Left lobe of liver (tissue), 2 donors: ENCODE results near the gene DHRS4L2. TPM values are rescaled to one million over a fixed set of nuclear protein-coding genes. Genes with fewer than 3 reads are reported as not detected.
"Not testable (repeated sequence)": the region's sequence is repeated elsewhere in the genome, so short reads cannot be mapped to it uniquely, and the experiment has no call there.

Experiments
- ATAC-seq: fragments of 200-7000 bp; cut with Tn5 transposase; one replicate; pipeline ENCODE4 v1.9.1; 2020; ENCODE audit warnings: mild to moderate bottlenecking, moderate library complexity
- DNase-seq: peaks from one replicate; pipeline ENCODE4 v3.0.0-alpha.2; 2020; ENCODE audit warnings: low spot score
- total RNA-seq: library from RNA; stranded (reverse); gene quantifications from one replicate; pipeline ENCODE4 v1.2.1, GENCODE V29; 2021
- donor health status: DM: no; HTN: no; CAD: no; lungs with moderate emphysema.
- donor health status: DM: no; HTN: yes; CAD: no.

Gene DHRS4L2
- total RNA-seq, 1 donor from 2014 or later, result 46.4 TPM

DNA sequence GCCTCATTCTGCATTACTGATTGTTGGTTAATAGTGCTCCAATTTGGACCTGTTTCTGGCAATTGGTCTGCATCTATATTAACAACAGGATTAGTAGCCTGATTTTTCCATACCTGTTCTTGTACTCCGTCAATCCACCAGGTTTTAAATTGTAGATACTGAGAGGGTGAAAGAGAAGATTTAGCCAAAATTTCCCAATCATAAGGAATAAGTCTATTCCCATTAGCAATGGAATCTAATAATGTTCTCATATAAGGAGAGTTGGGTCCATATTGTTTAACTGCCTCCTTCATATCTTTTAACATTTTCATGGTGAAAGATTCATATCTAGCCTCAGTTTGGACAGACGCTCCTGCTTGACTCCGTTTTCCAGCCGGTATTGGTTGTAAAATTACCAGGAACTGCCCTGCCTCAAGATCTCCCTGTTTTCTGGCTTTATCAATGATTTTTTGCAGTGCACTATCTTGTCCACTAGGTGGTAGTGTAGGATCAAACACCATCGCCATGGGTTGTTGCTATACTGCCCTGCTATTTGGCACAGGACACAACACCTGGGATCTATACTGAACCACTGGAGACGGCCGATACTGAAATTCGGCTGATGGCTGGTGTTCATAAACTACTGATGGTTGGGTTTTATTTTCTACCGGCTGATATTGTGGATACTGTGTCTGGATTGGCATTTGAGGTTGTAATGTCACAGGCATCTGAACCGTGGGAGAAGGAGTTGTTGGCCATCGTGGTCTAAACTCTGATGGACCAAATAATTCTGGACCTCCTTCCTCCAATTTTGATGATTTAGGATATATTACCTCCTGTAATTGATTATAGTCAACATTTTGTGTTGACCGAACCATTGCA is 25.2 kb downstream of the DHRS4L2 start:
- ATAC-seq, result peak; percentile 98
- no peak for DNase-seq

DNA sequence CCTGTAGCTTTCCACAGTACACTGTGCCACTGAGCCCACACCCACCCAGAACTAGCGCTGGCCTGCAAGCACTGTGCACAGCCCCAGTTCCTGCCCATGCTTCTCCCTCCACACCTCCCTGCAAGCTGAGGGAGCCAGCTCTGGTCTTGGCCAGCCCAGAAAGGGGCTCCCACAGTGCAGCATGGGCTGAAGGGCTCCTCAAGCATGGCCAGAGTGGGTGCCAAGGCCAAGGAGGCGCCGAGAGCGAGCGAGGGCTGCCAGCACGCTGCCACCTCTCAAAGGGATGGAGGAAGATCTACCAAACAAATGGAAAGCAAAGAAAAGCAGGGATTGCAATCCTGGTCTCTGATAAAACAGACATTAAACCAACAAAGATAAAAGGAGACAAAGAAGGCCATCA is 27.0 kb downstream of the DHRS4L2 start:
- ATAC-seq, DNase-seq: not testable (repeated sequence)

DNA sequence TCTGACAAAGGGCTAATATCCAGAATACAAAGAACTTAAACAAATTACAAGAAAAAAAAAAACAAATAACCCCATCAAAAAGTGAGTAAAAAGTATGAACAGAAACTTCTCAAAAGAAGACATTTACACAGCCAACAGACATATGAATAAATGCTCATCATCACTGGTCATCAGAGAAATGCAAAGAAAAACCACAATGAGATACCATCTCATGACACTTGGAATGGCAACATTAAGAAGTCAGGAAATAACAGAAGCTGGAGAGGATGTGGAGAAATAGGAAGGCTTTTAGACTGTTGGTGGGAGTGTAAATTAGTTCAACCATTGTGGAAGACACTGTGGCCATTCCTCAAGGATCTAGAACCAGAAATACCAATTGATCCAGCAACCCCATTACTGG is 30.2 kb downstream of the DHRS4L2 start:
- not testable (repeated sequence) for ATAC-seq, DNase-seq

DNA sequence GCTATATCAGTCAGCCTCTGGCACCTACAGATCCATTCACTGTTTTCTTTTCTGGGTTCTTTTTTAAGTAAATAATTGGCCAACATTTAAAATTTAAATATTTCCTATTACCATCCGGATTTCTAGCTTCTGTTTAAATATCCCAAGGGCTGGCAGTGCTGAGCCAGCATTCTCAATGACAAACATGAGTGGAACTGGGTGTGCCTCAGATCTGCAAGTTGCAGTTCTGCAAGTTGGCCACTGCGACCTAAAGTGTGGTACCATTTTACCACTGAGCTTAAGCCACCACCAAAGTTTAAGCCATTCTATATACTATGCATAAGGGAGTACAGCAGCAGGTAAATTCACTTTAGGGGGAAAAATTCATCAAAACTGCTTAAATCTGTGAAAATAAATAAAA is 31.2 kb downstream of the DHRS4L2 start:
- ATAC-seq, result peak; percentile 99
- not testable (repeated sequence) for DNase-seq

DNA sequence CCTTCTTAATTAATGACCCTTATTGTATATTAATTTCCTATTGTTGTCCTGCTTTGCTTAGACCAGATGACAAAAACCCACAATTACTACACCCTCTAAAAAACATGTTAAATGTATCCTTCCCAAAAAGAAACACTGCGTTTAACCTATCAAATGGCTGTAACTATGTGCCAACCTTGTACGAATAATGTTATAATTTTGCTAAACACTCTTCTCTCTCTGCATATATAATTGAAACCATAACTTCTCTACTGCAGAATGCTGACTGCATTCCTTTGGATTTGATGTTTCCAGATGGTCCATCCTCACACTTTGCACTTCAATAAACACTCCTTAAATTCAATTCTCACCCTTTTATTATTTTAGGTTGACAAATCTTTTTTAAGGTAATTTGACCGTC is 31.8 kb downstream of the DHRS4L2 start:
- not testable (repeated sequence) for ATAC-seq, DNase-seq

DNA sequence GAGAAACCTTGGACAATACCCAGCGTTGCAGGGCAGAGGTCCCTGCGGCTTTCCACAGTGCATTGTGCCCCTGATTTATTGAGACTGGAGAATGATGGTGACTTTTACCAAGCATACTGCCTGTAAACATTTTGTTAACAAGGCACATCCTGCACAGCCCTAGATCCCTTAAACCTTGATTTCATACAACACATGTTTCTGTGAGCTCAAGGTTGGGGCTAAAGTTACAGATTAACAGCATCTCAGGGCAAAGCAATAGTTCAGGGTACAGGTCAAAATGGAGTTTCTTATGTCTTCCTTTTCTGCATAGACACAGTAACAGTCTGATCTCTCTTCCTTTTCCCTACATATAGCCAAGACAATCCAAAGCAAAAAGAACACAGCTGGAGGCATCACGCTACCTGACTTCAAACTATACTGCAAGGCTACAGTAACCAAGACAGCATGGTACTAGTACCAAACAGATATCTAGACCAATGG is 36.2 kb downstream of the DHRS4L2 start:
- not testable (repeated sequence) for DNase-seq, ATAC-seq

DNA sequence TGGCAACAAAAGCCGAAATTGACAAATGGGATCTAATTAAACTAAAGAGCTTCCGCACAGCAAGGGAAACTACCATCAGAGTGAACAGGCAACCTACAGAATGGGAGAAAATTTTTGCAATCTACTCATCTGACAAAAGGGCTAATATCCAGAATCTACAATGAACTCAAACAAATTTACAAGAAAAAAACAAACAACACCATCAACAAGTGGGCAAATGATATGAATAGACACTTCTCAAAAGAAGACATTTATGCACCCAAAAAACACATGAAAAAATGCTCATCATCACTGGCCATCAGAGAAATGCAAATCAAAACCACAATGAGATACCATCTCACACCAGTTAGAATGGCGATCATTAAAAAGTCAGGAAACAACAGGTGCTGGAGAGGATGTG is 41.0 kb downstream of the DHRS4L2 start:
- not testable (repeated sequence) for ATAC-seq, DNase-seq

DNA sequence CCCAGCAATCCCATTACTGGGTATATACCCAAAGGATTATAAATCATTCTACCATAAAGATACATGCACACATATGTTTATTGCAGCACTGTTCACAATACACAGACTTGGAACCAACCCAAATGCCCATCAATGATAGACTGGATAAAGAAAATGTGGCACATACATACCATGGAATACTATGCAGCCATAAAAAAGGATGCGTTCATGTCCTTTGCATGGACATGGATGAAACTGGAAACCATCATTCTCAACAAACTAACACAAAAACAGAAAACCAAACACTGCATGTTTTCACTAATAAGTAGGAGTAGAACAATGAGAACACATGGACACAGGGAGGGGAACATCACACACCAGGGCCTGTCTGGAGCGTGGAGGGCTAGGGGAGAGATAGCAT is 42.6 kb downstream of the DHRS4L2 start:
- not testable (repeated sequence) for DNase-seq, ATAC-seq

DNA sequence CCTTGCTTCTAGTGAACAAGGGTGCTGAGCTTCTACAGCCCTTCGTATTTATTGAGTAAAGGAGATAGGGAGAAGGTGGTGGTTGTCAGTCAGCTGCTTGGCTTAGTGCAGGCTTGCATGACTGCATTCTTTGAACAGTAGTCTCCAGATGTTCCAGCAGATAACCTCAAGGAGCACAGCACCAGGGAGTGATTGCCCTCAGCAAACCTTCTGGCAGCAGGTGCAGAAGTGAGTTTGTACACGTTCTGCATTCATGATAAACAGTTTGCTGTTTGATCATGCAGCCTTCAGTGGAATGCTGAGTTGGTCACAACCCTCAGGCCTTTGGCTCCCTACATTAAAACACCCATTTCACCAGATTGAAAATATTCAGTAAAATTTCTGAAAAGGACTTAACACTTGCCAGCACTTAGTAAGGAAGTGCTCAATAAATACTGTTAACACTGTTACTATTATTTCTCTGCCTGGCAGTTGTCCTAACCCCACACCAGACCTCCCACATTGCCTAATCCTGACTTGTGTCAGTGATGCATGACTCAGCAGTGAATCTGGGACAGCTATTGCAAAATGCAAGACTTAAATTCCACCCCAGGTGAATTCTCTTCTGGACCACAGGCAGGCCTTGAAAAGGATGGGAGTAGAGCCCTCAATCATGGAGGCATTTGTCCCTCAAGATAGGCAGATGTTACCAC is 44.1 kb downstream of the DHRS4L2 start:
- ATAC-seq (peak; percentile 45), DNase-seq (peak; percentile 78)

DNA sequence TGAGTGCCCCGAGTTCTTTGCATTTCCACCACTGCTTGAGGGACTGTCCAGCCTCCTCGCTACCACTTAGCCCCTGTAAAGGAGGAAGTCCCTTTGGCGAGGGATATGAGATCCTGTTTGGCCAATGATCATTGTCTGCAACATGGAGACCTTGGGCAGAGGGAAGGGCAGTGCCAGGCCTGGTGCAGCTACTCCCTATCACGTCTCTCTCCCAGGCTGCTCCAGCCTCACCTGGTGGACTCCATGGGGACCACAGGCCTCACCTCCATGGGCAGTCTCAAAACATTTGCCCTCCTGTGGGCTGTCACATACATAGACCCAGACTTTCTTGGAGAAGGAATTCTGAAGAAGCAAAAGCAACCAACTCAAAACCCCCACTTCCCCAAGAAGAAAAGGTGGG is 47.0 kb downstream of the DHRS4L2 start:
- peak; percentile 13 for ATAC-seq
- not testable (repeated sequence) for DNase-seq

DNA sequence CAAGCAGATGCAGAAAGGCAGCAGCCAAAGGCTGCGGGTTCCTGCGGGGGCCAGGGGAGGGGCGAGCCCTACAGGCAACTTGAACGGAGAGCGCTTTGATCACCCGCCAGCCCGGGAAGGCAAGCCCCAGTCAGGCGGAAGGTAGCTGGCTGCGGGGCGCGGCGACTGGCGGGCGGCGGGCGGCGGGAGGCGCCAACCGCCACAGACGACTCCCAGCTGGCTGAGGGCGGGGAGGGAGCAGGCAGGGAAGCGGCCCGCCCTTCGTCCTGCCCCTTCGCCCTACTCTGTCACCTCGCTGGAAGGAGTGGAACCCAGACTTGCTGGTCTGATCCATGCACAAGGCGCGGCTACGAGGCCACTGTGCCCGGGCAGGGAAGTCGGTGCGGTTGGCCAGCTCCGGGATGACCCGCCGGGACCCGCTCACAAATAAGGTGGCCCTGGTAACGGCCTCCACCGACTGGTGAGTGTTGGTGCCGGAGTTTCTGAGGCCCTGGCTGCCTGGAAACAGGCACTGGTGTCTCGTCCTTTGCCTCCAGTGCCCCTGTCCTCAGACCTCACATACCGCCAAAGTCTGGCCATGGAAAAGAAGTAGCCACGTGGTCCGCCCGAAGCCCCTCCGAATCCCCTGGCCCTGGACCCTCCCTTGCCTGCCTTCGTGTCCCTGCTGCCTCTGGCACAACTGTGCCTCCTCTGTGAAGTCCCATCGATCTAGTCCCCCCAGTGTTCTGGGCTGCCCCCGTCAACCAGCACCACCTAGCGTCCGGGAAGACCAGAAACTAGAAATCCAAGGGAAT is 47.6 kb downstream of the DHRS4L2 start:
- ATAC-seq (peak; percentile 91), DNase-seq (peak; percentile 93)

DNA sequence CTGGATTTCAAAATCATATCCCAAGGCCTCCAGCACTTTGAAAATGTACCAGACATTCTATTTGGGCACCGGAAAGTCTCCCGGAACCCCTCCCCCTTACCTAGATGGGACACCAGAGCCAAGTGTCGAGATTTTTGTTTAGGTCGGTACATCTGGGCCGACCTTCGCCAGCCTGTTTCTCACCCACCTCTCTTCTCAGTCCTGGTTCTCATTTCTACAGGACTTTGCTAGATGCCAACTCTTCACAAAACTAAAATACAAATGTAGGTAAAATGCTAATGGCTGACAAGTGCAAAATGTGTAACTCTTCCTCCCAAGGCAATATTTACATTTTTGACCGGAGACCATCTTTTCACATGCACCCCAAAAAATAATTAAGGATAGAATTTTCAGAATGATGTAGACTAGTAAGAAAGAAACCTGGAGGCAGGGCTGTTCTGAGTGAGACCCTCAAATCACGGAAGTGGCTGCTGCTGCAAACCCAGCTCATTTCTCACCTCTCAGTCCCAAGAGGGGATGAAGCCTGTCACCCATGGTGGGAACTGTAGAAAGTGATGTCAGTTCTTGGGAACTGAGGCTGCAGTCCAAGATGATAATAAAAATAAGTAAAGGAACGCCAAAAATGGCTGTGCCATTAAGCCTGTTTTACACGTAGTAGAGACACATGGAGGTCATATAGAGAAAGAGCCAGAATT is 48.4 kb downstream of the DHRS4L2 start:
- not testable (repeated sequence) for ATAC-seq, DNase-seq

DNA sequence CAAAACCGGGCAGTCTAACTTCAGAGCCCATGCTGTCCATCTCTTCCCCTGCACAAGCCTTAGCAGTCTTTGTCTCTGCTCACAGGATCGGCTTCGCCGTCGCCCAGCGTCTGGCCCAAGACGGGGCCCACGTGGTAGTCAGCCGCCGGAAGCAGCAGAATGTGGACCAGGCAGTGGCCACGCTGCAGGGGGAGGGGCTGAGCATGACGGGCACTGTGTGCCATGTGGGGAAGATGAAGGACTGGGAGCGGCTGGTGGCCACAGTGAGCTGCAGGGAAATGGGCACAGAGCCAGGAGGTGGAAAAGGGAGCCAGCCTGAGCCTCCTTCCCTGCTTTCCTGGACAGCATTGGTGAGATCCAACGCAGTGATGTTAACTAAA is 48.9 kb downstream of the DHRS4L2 start:
- DNase-seq (no peak), ATAC-seq (no peak)

DNA sequence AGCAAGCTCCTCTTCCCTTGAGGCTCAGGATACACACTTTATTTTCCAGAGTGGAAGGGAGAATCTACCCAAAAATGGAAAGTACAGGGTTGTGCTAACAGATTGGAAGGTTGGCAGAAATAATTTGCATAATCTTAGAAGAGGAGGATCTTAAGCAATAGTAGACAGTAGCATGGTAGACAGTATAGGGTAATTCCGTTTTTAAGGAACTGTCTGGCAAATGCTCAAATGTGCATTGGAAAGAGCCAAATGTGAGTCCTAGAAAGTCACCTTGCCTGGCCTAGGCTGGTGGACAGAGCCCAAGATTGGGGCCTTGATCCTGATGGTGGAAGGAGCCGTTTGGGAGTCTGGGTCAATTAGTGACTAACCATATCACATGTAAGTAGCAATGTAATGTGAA is 50.0 kb downstream of the DHRS4L2 start:
- DNase-seq (no peak), ATAC-seq (no peak)

DNA sequence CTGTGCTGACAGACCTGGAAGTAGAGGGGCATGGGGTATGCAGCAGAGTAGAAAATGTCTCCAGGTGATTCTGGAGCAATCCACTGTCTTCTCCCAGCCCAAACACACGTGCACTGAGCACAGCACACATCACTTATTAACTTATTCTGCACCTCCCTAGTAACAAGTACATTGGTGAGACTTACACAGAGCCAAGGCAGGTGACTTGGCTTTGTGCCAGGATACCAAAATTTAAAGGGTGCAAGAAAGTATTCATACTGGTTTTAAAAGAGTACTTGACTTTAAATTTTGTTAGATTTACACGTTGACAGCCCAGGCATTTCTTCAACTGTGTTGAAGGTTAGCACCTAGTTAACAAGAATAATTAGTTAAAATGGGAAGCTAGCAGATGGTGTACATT is 52.0 kb downstream of the DHRS4L2 start:
- ATAC-seq (no peak), DNase-seq (no peak)

DNA sequence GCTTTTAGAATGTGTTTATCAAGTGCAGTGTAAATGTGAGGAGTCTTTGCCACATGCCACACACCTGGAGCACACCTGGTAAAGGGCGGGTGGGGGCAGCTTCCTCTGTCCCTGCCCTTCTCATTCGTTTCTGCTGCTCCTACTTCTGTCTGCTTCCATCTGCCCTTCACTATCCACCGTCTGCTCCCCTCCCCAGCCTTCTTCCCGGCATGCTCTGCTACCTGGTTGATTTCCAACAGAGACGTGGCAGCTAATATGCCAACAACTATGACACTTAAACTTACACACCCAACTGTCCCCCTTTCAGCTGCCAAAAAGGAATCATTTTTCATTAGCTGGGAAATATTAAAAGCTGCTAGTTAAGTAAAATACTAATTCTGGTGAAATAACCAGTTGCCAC is 54.0 kb downstream of the DHRS4L2 start:
- ATAC-seq, result peak; percentile 59
- no peak for DNase-seq

DNA sequence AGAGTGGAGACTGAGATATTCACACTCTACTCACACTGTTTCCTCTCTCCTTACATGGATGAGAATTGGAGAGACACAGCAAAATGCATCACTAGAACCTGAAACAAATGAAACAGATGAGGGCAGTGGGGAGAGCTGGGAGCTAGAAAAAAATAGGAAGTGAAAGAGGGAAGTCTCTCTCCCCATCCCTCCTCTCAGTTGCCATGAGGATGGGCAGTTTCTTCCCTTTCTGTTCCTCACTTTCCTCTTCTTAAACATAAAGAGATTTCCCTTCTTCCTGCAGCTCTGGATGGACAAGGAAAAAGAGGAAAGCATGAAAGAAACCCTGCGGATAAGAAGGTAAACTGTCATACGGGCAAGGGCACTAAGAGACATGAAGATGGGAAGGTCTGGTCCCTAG is 60.3 kb downstream of the DHRS4L2 start:
- ATAC-seq, DNase-seq: not testable (repeated sequence)

DNA sequence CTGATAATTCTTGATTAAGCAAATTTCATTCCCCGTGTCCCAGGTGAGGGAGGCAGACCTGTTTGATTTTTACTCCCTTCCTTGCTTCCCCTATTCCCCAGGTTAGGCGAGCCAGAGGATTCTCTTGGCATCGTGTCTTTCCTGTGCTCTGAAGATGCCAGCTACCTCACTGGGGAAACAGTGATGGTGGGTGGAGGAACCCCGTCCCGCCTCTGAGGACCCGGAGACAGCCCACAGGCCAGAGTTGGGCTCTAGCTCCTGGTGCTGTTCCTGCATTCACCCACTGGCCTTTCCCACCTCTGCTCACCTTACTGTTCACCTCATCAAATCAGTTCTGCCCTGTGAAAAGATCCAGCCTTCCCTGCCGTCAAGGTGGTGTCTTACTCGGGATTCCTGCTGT is 62.0 kb downstream of the DHRS4L2 start:
- ATAC-seq, DNase-seq: not testable (repeated sequence)

DNA sequence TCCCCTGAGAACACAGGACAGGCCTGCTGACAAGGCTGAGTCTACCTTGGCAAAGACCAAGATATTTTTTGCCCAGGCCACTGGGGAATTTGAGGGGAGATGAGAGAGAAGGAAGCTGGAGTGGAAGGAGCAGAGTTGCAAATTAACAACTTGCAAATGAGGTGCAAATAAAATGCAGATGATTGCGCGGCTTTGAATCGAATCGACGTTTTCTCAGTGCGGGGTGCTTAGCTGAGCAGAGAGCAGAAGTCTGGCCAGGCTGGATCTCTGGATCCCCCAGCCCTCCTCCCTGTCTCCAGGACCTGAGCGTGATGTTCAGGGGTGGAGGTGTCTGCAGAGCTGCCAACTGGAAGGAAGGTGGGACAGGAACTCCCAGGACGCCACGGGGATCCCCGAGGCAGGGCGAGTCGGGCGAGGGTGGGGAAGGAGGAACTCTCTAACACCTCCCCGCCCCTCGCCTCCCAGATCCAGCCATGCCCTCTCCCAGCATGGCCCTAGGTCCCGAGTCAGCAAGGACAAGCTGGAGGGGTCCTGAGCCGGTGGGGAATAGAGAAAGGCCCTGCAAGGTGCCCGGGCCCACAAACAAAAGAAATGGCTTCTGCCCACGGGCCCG is 62.6 kb downstream of the DHRS4L2 start:
- peak; percentile 13 for ATAC-seq
- DNase-seq, result no peak
